HG03097 (cell line): ENCODE results near the gene IL22RA1.

Source experiments
- ATAC-seq: cut with Tn5 transposase; IDR thresholded peaks from one replicate; pipeline ENCODE4 v1.9.1; 2021; ENCODE audit not compliant: unreplicated experiment, low FRiP score

The IL22RA1 gene

GRCh38 chr1:24139222-24139489 is 3.8 kb downstream of the IL22RA1 start:
- ATAC-seq = no peak

GRCh38 chr1:24138476-24139221 is 4.3 kb downstream of the IL22RA1 start:
- no peak for ATAC-seq

GRCh38 chr1:24136956-24137539 is 5.9 kb downstream of the IL22RA1 start:
- no peak for ATAC-seq

GRCh38 chr1:24134376-24134775 is 8.6 kb downstream of the IL22RA1 start:
- ATAC-seq = no peak

GRCh38 chr1:24133819-24134218 is 9.1 kb downstream of the IL22RA1 start:
- ATAC-seq = no peak

GRCh38 chr1:24130385-24130784 is 12.6 kb downstream of the IL22RA1 start:
- no peak for ATAC-seq

GRCh38 chr1:24127801-24128363 is 15.1 kb downstream of the IL22RA1 start:
- ATAC-seq = no peak

- no peak for ATAC-seq
Measured at GRCh38 chr1:24127134-24127800, 15.7 kb downstream of the IL22RA1 start.

- ATAC-seq = no peak
Measured at GRCh38 chr1:24126672-24127023, 16.3 kb downstream of the IL22RA1 start.

- no peak for ATAC-seq
Measured at GRCh38 chr1:24126018-24126671, 16.8 kb downstream of the IL22RA1 start.

GRCh38 chr1:24125456-24125855 is 17.5 kb downstream of the IL22RA1 start:
- ATAC-seq = no peak

- no peak for ATAC-seq
Measured at GRCh38 chr1:24124980-24125379, 18.0 kb downstream of the IL22RA1 start.

GRCh38 chr1:24123611-24124010 is 19.3 kb downstream of the IL22RA1 start:
- no peak for ATAC-seq

GRCh38 chr1:24122776-24123175 is 20.2 kb downstream of the IL22RA1 start:
- ATAC-seq = no peak

- no peak for ATAC-seq
Measured at GRCh38 chr1:24121406-24121805, 21.5 kb downstream of the IL22RA1 start.

GRCh38 chr1:24120965-24121364 is 22.0 kb downstream of the IL22RA1 start:
- ATAC-seq = no peak

- no peak for ATAC-seq
Measured at GRCh38 chr1:24119859-24120756, 22.8 kb downstream of the IL22RA1 start.

GRCh38 chr1:24119489-24119858 is 23.5 kb downstream of the IL22RA1 start:
- no peak for ATAC-seq

GRCh38 chr1:24118410-24119242 is 24.3 kb downstream of the IL22RA1 start:
- ATAC-seq = no peak
